Pericardium fibroblast (primary cell): ENCODE data around the gene ANKRD39. TPM values are rescaled to one million over a fixed set of nuclear protein-coding genes. Genes with fewer than 3 reads are reported as not detected.

ENCODE experiments used
- total RNA-seq: library from RNA; depleted of rRNA; stranded (reverse); fragments of >200 nt; gene quantifications from 2 replicates; pipeline ENCODE4 v1.2.3, GENCODE V29; 2015

Gene ANKRD39
- 6.0 and 10.2 TPM in 2 replicates for total RNA-seq

GRCh38 chr2:96857667-96858372, at the start of gene ANKRD39:
Gene ANKRD39, minus strand, starts transcription at chr2:96858016. Its CDS starts 29 bp downstream, at chr2:96857987.

GRCh38 chr2:96869822-96870625, 12.2 kb upstream of the ANKRD39 start, which contains the start of gene SEMA4C:
Gene SEMA4C, minus strand, starts transcription at chr2:96870080. Its CDS starts 2,194 bp downstream, at chr2:96867886.

GRCh38 chr2:96843538-96844268, 14.1 kb downstream of the ANKRD39 start, which contains the start of gene ANKRD23:
Gene ANKRD23, minus strand, starts transcription at chr2:96844021. Its CDS starts 29 bp downstream, at chr2:96843992.

GRCh38 chr2:96816127-96816835, 41.5 kb downstream of the ANKRD39 start, which contains the start of gene CNNM3:
Gene CNNM3, plus strand, starts transcription at chr2:96816268. Its CDS starts 10 bp downstream, at chr2:96816278.

Other genes with a start within 250 kb of the ANKRD39 start
- 24.6 and 26.3 TPM in 2 replicates for gene KANSL3, start 219.7 kb downstream of the ANKRD39 start, total RNA-seq
- gene FER1L5, start 215.3 kb downstream of the ANKRD39 start, total RNA-seq, result under 0.01 TPM in 1 of 2 replicates, not detected in the other
- 13.0 and 19.4 TPM in 2 replicates for gene LMAN2L, start 118.0 kb downstream of the ANKRD39 start, total RNA-seq
- gene CNNM4, start 97.1 kb downstream of the ANKRD39 start, total RNA-seq, result 2.5 and 3.3 TPM in 2 replicates
- 4.3 and 5.6 TPM in 2 replicates for gene CNNM3, start 41.7 kb downstream of the ANKRD39 start, total RNA-seq
- 1.4 and 2.7 TPM in 2 replicates for gene ANKRD23, start 14.0 kb downstream of the ANKRD39 start, total RNA-seq
- gene SEMA4C, start 12.1 kb upstream of the ANKRD39 start, total RNA-seq, result 26.8 and 28.2 TPM in 2 replicates
- gene FAM178B, start 128.6 kb upstream of the ANKRD39 start, total RNA-seq, result not detected in 2 replicates
- 3.8 and 9.3 TPM in 2 replicates for gene FAHD2B, start 236.9 kb upstream of the ANKRD39 start, total RNA-seq